MM.1S (cell line): ENCODE measurements around the gene SCUBE2.
"Not testable (repeated sequence)": the region's sequence is repeated elsewhere in the genome, so short reads cannot be mapped to it uniquely, and the experiment has no call there.

Experiments used
- DNase-seq: peaks from one replicate; pipeline ENCODE4 v3.0.0-alpha.2; 2015
- H2AFZ ChIP-seq: fragments of 300-600 bp; sonication (generic); 2 replicates; pipeline ENCODE4 v1.6.0; 2016; ENCODE audit warnings: antibody characterized with exemption, low read length
- H3F3A ChIP-seq: fragments of 300-600 bp; sonication (generic); 2 replicates; pipeline ENCODE4 v1.6.1; 2016; ENCODE audit warnings: mild to moderate bottlenecking, antibody characterized with exemption, low read length, moderate library complexity, mixed read lengths; ENCODE audit not compliant: insufficient read depth
- H3K27ac ChIP-seq: fragments of 300-600 bp; sonication (generic); 2 replicates; pipeline ENCODE4 v1.5.1; 2016; ENCODE audit warnings: mild to moderate bottlenecking, low read length
- H3K27me3 ChIP-seq: fragments of 300-600 bp; sonication (generic); replicated peaks from 2 replicates; pipeline ENCODE4 v1.6.0; 2016; ENCODE audit warnings: low read length; ENCODE audit not compliant: insufficient read depth
- H3K36me3 ChIP-seq: fragments of 300-600 bp; sonication (generic); replicated peaks from 2 replicates; pipeline ENCODE4 v1.6.1; 2016; ENCODE audit warnings: mild to moderate bottlenecking, low read length, mixed read lengths; ENCODE audit not compliant: insufficient read depth
- H3K4me1 ChIP-seq: fragments of 300-600 bp; sonication (generic); 2 replicates; pipeline ENCODE4 v1.6.1; 2016; ENCODE audit warnings: low read length, mixed read lengths
- H3K4me2 ChIP-seq: fragments of 300-600 bp; sonication (generic); 2 replicates; pipeline ENCODE4 v1.6.0; 2016; ENCODE audit warnings: low read depth, low read length
- H3K4me3 ChIP-seq: fragments of 300-600 bp; sonication (generic); 2 replicates; pipeline ENCODE4 v1.5.1; 2016; ENCODE audit warnings: low read length, mixed read lengths
- H3K79me2 ChIP-seq: fragments of 300-600 bp; sonication (generic); 2 replicates; pipeline ENCODE4 v1.6.1; 2016; ENCODE audit warnings: mixed run types, low read length, mixed read lengths
- H3K9ac ChIP-seq: fragments of 300-600 bp; sonication (generic); 2 replicates; pipeline ENCODE4 v1.6.1; 2016; ENCODE audit warnings: low read length, mixed read lengths
- H3K9me2 ChIP-seq: fragments of 300-600 bp; sonication (generic); replicated peaks from 2 replicates; pipeline ENCODE4 v1.6.1; 2016; ENCODE audit warnings: mild to moderate bottlenecking, low read length, mixed read lengths; ENCODE audit not compliant: insufficient read depth
- H3K9me3 ChIP-seq: fragments of 300-600 bp; sonication (generic); replicated peaks from 2 replicates; pipeline ENCODE4 v1.6.1; 2016; ENCODE audit warnings: mild to moderate bottlenecking, low read length, mixed read lengths; ENCODE audit not compliant: insufficient read depth
- H4K20me1 ChIP-seq: fragments of 300-600 bp; sonication (generic); 2 replicates; pipeline ENCODE4 v1.6.1; 2016; ENCODE audit warnings: mild to moderate bottlenecking, low read length, moderate library complexity, mixed read lengths; ENCODE audit not compliant: insufficient read depth
- EZH2 ChIP-seq: fragments of 300-600 bp; sonication (generic); optimal IDR thresholded peaks from 2 replicates; pipeline ENCODE3; 2017; ENCODE audit warnings: low read depth, mild to moderate bottlenecking, antibody characterized with exemption, low read length, mixed read lengths
- EZH2phosphoT487 ChIP-seq: fragments of 300-600 bp; sonication (generic); IDR thresholded peaks from 2 replicates; pipeline ENCODE4 v1.6.1; 2018; ENCODE audit warnings: antibody characterized with exemption, low read length
- TF ChIP-seq, protein P1 (sequence below): fragments of 300-600 bp; sonication (generic); IDR thresholded peaks from 2 replicates; pipeline ENCODE4 v1.5.1; 2016; ENCODE audit warnings: antibody characterized with exemption, low read length, mixed read lengths

SCUBE2 gene

GRCh38 chr11:9015677-9016076 lies 75.7 kb downstream of the SCUBE2 start:
- Histone ChIP-seq H3K4me3 (no peak overlapping the region), H3F3A (no peaks in the 10 kb centered on the region), H3K4me1 (no peaks in the 10 kb centered on the region; the same call in 1 of the 2 replicates), H3K36me3 (no peaks in the 10 kb centered on the region), H4K20me1 (no peaks in the 10 kb centered on the region), H3K4me2 (no peak overlapping the region), H3K27ac (no peak overlapping the region), H3K27me3 (no peaks in the 10 kb centered on the region), H3K9me2 (no peaks in the 10 kb centered on the region), H3K9me3 (no peaks in the 10 kb centered on the region), H2AFZ (no peak overlapping the region), H3K79me2 (no peaks in the 10 kb centered on the region), H3K9ac (no peak overlapping the region)
- peak; percentile 83 for DNase-seq
- TF ChIP-seq EZH2 = no peak
- TF ChIP-seq, protein P1, sequence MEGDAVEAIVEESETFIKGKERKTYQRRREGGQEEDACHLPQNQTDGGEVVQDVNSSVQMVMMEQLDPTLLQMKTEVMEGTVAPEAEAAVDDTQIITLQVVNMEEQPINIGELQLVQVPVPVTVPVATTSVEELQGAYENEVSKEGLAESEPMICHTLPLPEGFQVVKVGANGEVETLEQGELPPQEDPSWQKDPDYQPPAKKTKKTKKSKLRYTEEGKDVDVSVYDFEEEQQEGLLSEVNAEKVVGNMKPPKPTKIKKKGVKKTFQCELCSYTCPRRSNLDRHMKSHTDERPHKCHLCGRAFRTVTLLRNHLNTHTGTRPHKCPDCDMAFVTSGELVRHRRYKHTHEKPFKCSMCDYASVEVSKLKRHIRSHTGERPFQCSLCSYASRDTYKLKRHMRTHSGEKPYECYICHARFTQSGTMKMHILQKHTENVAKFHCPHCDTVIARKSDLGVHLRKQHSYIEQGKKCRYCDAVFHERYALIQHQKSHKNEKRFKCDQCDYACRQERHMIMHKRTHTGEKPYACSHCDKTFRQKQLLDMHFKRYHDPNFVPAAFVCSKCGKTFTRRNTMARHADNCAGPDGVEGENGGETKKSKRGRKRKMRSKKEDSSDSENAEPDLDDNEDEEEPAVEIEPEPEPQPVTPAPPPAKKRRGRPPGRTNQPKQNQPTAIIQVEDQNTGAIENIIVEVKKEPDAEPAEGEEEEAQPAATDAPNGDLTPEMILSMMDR = peak; percentile 83

- H3K9me2 ChIP-seq = no peaks in the 10 kb centered on the region
- H4K20me1 ChIP-seq = no peaks in the 10 kb centered on the region
- H3F3A ChIP-seq = no peaks in the 10 kb centered on the region
- H3K9me3 ChIP-seq = no peaks in the 10 kb centered on the region
- DNase-seq = no peak
- no peaks in the 10 kb centered on the region for H3K36me3 ChIP-seq
- H3K4me3 ChIP-seq = no peak overlapping the region
- no peak overlapping the region for H3K4me2 ChIP-seq
- no peak for TF ChIP-seq EZH2phosphoT487
- TF ChIP-seq, protein P1 = no peak
- TF ChIP-seq EZH2 = no peak
- H3K27me3 ChIP-seq = no peaks in the 10 kb centered on the region
- no peak overlapping the region for H3K9ac ChIP-seq
- H2AFZ ChIP-seq = no peak overlapping the region
- H3K79me2 ChIP-seq = no peaks in the 10 kb centered on the region
- no peaks in the 10 kb centered on the region; the same call in 1 of the 2 replicates for H3K4me1 ChIP-seq
- no peak overlapping the region for H3K27ac ChIP-seq
Observed at GRCh38 chr11:9014826-9015225, 76.6 kb downstream of the SCUBE2 start.

- H2AFZ ChIP-seq = no peak overlapping the region
- no peak overlapping the region for H3K4me3 ChIP-seq
- no peak for DNase-seq
- H4K20me1 ChIP-seq = no peaks in the 10 kb centered on the region
- no peak overlapping the region for H3K4me2 ChIP-seq
- H3K27ac ChIP-seq = no peak overlapping the region
- TF ChIP-seq EZH2 = no peak
- no peak for TF ChIP-seq EZH2phosphoT487
- TF ChIP-seq, protein P1 = no peak
- H3K79me2 ChIP-seq = no peaks in the 10 kb centered on the region
- H3F3A ChIP-seq = no peaks in the 10 kb centered on the region
- H3K36me3 ChIP-seq = no peaks in the 10 kb centered on the region
- no peaks in the 10 kb centered on the region for H3K9me2 ChIP-seq
- no peaks in the 10 kb centered on the region; the same call in 1 of the 2 replicates for H3K4me1 ChIP-seq
- H3K27me3 ChIP-seq = no peaks in the 10 kb centered on the region
- H3K9ac ChIP-seq = no peak overlapping the region
- no peaks in the 10 kb centered on the region for H3K9me3 ChIP-seq
Observed at GRCh38 chr11:9013373-9013772, 78.0 kb downstream of the SCUBE2 start.

DNA sequence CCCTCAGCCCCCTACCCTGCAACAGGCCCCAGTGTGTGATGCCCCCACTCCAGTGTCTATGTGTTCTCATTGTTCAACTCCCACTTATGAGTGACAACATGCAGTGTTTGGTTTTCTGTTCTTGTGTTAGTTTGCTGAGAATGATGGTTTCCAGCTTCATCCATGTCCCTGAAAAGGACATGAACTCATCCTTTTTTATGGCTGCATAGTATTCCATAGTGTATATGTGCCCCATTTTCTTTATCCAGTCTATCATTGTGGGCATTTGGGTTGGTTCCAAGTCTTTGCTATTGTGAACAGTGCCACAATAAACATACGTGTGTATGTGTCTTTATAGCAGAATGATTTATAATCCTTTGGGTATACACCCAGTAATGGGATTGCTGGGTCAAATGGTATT lies 81.9 kb downstream of the SCUBE2 start:
- H3K27ac ChIP-seq, H3K36me3 ChIP-seq, H3K4me2 ChIP-seq, H3K4me3 ChIP-seq, H2AFZ ChIP-seq, H4K20me1 ChIP-seq, H3K27me3 ChIP-seq, H3K4me1 ChIP-seq, DNase-seq, H3K9me2 ChIP-seq, H3K79me2 ChIP-seq, H3K9me3 ChIP-seq, H3F3A ChIP-seq, H3K9ac ChIP-seq: not testable (repeated sequence)
